H9 (cell line): ENCODE measurements around the gene PDPR. TPM values are rescaled to one million over a fixed set of nuclear protein-coding genes. Genes with fewer than 3 reads are reported as not detected.
"Not testable (repeated sequence)": the region's sequence is repeated elsewhere in the genome, so short reads cannot be mapped to it uniquely, and the experiment has no call there.

ENCODE experiments used
- DNase-seq: peaks from one replicate; pipeline ENCODE4 v3.0.0-alpha.2; 2017
- H2AFZ ChIP-seq: one replicate; pipeline ENCODE4 v1.6.1; 2013; ENCODE audit warnings: mild to moderate bottlenecking, low read length, control low read depth, moderate library complexity
- H2AK5ac ChIP-seq: 2 replicates; pipeline ENCODE4 v1.6.1; 2013; ENCODE audit warnings: low read length, control low read depth, mixed read lengths; ENCODE audit not compliant: insufficient read length
- H2BK120ac ChIP-seq: one replicate; pipeline ENCODE4 v1.6.1; 2013; ENCODE audit warnings: low read depth, mild to moderate bottlenecking, low read length, control low read depth, inconsistent platforms; ENCODE audit not compliant: poor library complexity, severe bottlenecking
- H2BK12ac ChIP-seq: 2 replicates; pipeline ENCODE4 v1.6.1; 2013; ENCODE audit warnings: low read length, control low read depth, mixed read lengths, low read depth; ENCODE audit not compliant: insufficient read length
- H2BK15ac ChIP-seq: 2 replicates; pipeline ENCODE4 v1.6.1; 2013; ENCODE audit warnings: low read depth, low read length, control low read depth
- H2BK20ac ChIP-seq: one replicate; pipeline ENCODE4 v1.6.1; 2013; ENCODE audit warnings: low read depth, mild to moderate bottlenecking, low read length, control low read depth, inconsistent platforms; ENCODE audit not compliant: poor library complexity, severe bottlenecking
- H2BK5ac ChIP-seq: 2 replicates; pipeline ENCODE4 v1.6.1; 2013; ENCODE audit warnings: low read length, control low read depth, mixed read lengths; ENCODE audit not compliant: insufficient read length
- H3K14ac ChIP-seq: 2 replicates; pipeline ENCODE4 v1.6.1; 2013; ENCODE audit warnings: low read length, control low read depth; ENCODE audit not compliant: insufficient read depth
- H3K18ac ChIP-seq: 2 replicates; pipeline ENCODE4 v1.6.1; 2013; ENCODE audit warnings: low read depth, mild to moderate bottlenecking, mixed read lengths, low read length, control low read depth; ENCODE audit not compliant: insufficient read length
- H3K23ac ChIP-seq: 2 replicates; pipeline ENCODE4 v1.6.1; 2013; ENCODE audit warnings: low read length, control low read depth, mixed read lengths, low read depth; ENCODE audit not compliant: insufficient read length
- H3K23me2 ChIP-seq: 2 replicates; pipeline ENCODE4 v1.6.1; 2013; ENCODE audit warnings: low read depth, mild to moderate bottlenecking, mixed read lengths, low read length, control low read depth; ENCODE audit not compliant: insufficient read length, poor library complexity, severe bottlenecking
- H3K27ac ChIP-seq: 2 replicates; pipeline ENCODE4 v1.5.1; 2013; ENCODE audit warnings: low read length, control low read depth, mixed read lengths, low read depth; ENCODE audit not compliant: insufficient read length
- H3K27me3 ChIP-seq: 2 replicates; pipeline ENCODE4 v1.6.1; 2013; ENCODE audit warnings: low read length, control low read depth, inconsistent platforms; ENCODE audit not compliant: insufficient read depth
- H3K4ac ChIP-seq: 2 replicates; pipeline ENCODE4 v1.6.1; 2013; ENCODE audit warnings: low read depth, mild to moderate bottlenecking, control low read depth, inconsistent platforms, low read length, moderate library complexity
- H3K4me1 ChIP-seq: 2 replicates; pipeline ENCODE4 v1.6.1; 2013; ENCODE audit warnings: low read length, control low read depth, inconsistent platforms; ENCODE audit not compliant: insufficient read depth
- H3K4me2 ChIP-seq: 2 replicates; pipeline ENCODE4 v1.6.1; 2013; ENCODE audit warnings: low read length, control low read depth, mixed read lengths; ENCODE audit not compliant: insufficient read length, insufficient read depth
- H3K56ac ChIP-seq: 2 replicates; pipeline ENCODE4 v1.6.1; 2013; ENCODE audit warnings: low read depth, mild to moderate bottlenecking, mixed read lengths, low read length, control low read depth; ENCODE audit not compliant: insufficient read length
- H3K79me1 ChIP-seq: 2 replicates; pipeline ENCODE4 v1.6.1; 2013; ENCODE audit warnings: low read depth, mild to moderate bottlenecking, moderate library complexity, low read length, control low read depth, inconsistent platforms; ENCODE audit not compliant: insufficient read depth, poor library complexity, severe bottlenecking
- H3K79me2 ChIP-seq: 2 replicates; pipeline ENCODE4 v1.6.1; 2013; ENCODE audit warnings: low read length, control low read depth, inconsistent platforms; ENCODE audit not compliant: insufficient read depth
- H3K9ac ChIP-seq: 2 replicates; pipeline ENCODE4 v1.6.1; 2013; ENCODE audit warnings: low read length, control low read depth, mixed read lengths; ENCODE audit not compliant: insufficient read length; ENCODE audit errors: extremely low read depth
- H3K9me3 ChIP-seq: one replicate; pipeline ENCODE4 v1.6.1; 2013; ENCODE audit warnings: low read depth, low read length, inconsistent platforms; ENCODE audit not compliant: control insufficient read depth
- H3T11ph ChIP-seq: one replicate; pipeline ENCODE4 v1.6.1; 2013; ENCODE audit warnings: mild to moderate bottlenecking, low read length, control low read depth, inconsistent platforms
- H4K20me1 ChIP-seq: one replicate; pipeline ENCODE4 v1.6.1; 2013; ENCODE audit not compliant: control insufficient read depth, insufficient read length, insufficient read depth
- H4K5ac ChIP-seq: 2 replicates; pipeline ENCODE4 v1.6.1; 2013; ENCODE audit warnings: low read depth, mild to moderate bottlenecking, mixed read lengths, low read length, control low read depth; ENCODE audit not compliant: insufficient read length
- H4K8ac ChIP-seq: replicated peaks from 2 replicates; pipeline ENCODE4 v1.6.1; 2013; ENCODE audit warnings: low read length, control low read depth, mixed read lengths, low read depth; ENCODE audit not compliant: insufficient read length
- H4K91ac ChIP-seq: 2 replicates; pipeline ENCODE4 v1.6.1; 2013; ENCODE audit warnings: low read depth, mild to moderate bottlenecking, moderate library complexity, mixed read lengths, low read length, control low read depth; ENCODE audit not compliant: insufficient read length
- H3K27ac Mint-ChIP-seq, 3 experiments: 2 replicates in 2 of 3; 3 replicates in 1 of 3; pipeline ENCODE4 v1.8.0; 2020 to 2021; ENCODE audit warnings: mixed read lengths in 3 of 3, mild to moderate bottlenecking in 1 of 3, moderate library complexity in 1 of 3
- H3K27me3 Mint-ChIP-seq: 2 replicates; pipeline ENCODE4 v1.8.0; 2021; ENCODE audit warnings: low read depth, mild to moderate bottlenecking, moderate library complexity, mixed read lengths
- H3K36me3 Mint-ChIP-seq, 3 experiments: 2 replicates in 2 of 3; 3 replicates in 1 of 3; pipeline ENCODE4 v1.8.0; 2020 to 2021; ENCODE audit warnings: low read depth in 3 of 3, mixed read lengths in 3 of 3; ENCODE audit not compliant: insufficient read depth in 1 of 3
- H3K4me1 Mint-ChIP-seq, 2 experiments: 2 replicates each; pipeline ENCODE4 v1.8.0; 2020; ENCODE audit warnings: mixed read lengths in 2 of 2
- H3K4me3 Mint-ChIP-seq, 2 experiments: 2 replicates in 1 of 2; 3 replicates in 1 of 2; pipeline ENCODE4 v1.8.0; 2020 to 2021; ENCODE audit warnings: mild to moderate bottlenecking in 2 of 2, mixed read lengths in 2 of 2, moderate library complexity in 1 of 2
- H3K9me3 Mint-ChIP-seq, 2 experiments: 2 replicates in 1 of 2; 3 replicates in 1 of 2; pipeline ENCODE4 v1.8.0; 2020; ENCODE audit warnings: mild to moderate bottlenecking in 2 of 2, mixed read lengths in 2 of 2, moderate library complexity in 1 of 2
- WGBS: extraction: QIAGEN DNeasy Blood & Tissue Kit; methylation state at CpG from one replicate; pipeline ENCODE4 v1.1.7; 2013; ENCODE audit warnings: missing lambda C conversion rate, low lambda C conversion rate, mixed read lengths; ENCODE audit not compliant: insufficient read length; ENCODE audit errors: extremely low coverage; 5-methylcytosine and 5-hydroxymethylcytosine counted together
- total RNA-seq: library from RNA; stranded (reverse); gene quantifications from 2 replicates; pipeline ENCODE4 v1.2.1, GENCODE V29; 2021

Gene PDPR
- total RNA-seq, 1 experiment from 2014 or later = 37.2 TPM

GRCh38 chr16:70089289-70089688 lies 24.8 kb upstream of the PDPR start:
- not testable (repeated sequence) for H3K4me3 Mint-ChIP-seq, H3K9me3 Mint-ChIP-seq, H3K4ac ChIP-seq, H3K79me1 ChIP-seq, H3K27me3 Mint-ChIP-seq, H3K27me3 ChIP-seq, H3K18ac ChIP-seq, H3K23me2 ChIP-seq, H3K27ac Mint-ChIP-seq, H3K56ac ChIP-seq, H2AK5ac ChIP-seq, H3K4me1 ChIP-seq, H2BK5ac ChIP-seq, H4K91ac ChIP-seq, H2BK20ac ChIP-seq, H3K9me3 ChIP-seq, DNase-seq, H2BK120ac ChIP-seq, H3K4me2 ChIP-seq, H3K23ac ChIP-seq, H2BK12ac ChIP-seq, H3K36me3 Mint-ChIP-seq, H3K4me1 Mint-ChIP-seq, H3K79me2 ChIP-seq, H4K20me1 ChIP-seq, H3K14ac ChIP-seq, H2BK15ac ChIP-seq, H3T11ph ChIP-seq, H3K9ac ChIP-seq, H4K8ac ChIP-seq, H3K27ac ChIP-seq, H4K5ac ChIP-seq, H2AFZ ChIP-seq
- WGBS = no CpG with 5 or more reads among the region's 6 CpGs

- not testable (repeated sequence) for DNase-seq, H3K27ac ChIP-seq, H3K27me3 ChIP-seq, H3K9ac ChIP-seq, H2BK120ac ChIP-seq, H3K79me2 ChIP-seq, H3T11ph ChIP-seq, H3K14ac ChIP-seq, H3K27me3 Mint-ChIP-seq, H3K79me1 ChIP-seq, H2AFZ ChIP-seq, H3K4me2 ChIP-seq, H3K36me3 Mint-ChIP-seq, H2BK15ac ChIP-seq, H3K9me3 ChIP-seq, H3K23me2 ChIP-seq, H4K8ac ChIP-seq, H3K27ac Mint-ChIP-seq, H2BK20ac ChIP-seq, H4K5ac ChIP-seq, H3K18ac ChIP-seq, H2BK12ac ChIP-seq, H3K56ac ChIP-seq, H3K4ac ChIP-seq, H4K91ac ChIP-seq, H3K4me1 ChIP-seq, H3K9me3 Mint-ChIP-seq, H2BK5ac ChIP-seq, H4K20me1 ChIP-seq, H3K4me3 Mint-ChIP-seq, H3K23ac ChIP-seq, H2AK5ac ChIP-seq, H3K4me1 Mint-ChIP-seq
- WGBS = no CpG with 5 or more reads among the region's 4 CpGs
These were observed 23.0 kb upstream of the PDPR start for GRCh38 chr16:70091104-70091503.
